HG03159 (cell line): Measurements from ENCODE around the gene AKAP12.
A peak's percentile ranks its signal among the peaks of the same experiment; 100 is the strongest.
"Not testable (repeated sequence)": the region's sequence is repeated elsewhere in the genome, so short reads cannot be mapped to it uniquely, and the experiment has no call there.

Experiments used
- ATAC-seq: cut with Tn5 transposase; IDR thresholded peaks from one replicate; pipeline ENCODE4 v1.9.1; 2021; ENCODE audit warnings: mild to moderate bottlenecking, moderate library complexity; ENCODE audit not compliant: unreplicated experiment

AKAP12 gene

DNA sequence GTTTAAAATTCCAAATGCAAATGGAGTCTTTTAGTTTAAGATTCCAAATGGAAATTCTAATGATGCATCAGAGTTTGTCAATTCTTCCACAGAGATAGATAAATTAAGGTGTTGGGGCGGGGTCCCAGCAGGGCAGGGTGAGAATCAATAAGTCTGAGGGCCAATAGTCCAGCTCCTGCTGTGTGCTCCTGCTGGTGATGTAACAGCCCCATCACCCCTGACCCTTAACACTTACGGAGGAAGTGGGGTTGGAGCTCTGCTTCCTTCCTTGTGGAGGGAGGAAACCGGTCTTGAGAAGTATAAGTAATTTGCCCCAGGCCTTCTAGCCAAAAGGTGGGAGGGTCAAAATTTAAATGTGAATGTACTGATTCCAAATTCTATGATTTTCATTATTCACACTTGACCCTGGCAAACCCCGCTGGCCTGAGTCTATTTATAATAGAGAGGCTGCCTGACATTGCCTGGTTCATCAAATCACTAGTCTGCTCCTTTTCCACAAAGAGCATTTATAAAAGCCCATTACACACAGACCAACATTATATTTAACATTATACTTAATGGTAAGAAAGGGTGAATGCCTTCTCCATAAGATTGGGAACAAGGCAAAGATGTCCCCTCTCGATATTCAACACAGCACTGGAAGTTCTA, 134.4 kb downstream of the AKAP12 start:
- no peak for ATAC-seq

GRCh38 chr6:151375833-151376232, 136.1 kb downstream of the AKAP12 start:
- ATAC-seq = no peak

GRCh38 chr6:151376440-151376839, 136.7 kb downstream of the AKAP12 start:
- no peak for ATAC-seq

DNA sequence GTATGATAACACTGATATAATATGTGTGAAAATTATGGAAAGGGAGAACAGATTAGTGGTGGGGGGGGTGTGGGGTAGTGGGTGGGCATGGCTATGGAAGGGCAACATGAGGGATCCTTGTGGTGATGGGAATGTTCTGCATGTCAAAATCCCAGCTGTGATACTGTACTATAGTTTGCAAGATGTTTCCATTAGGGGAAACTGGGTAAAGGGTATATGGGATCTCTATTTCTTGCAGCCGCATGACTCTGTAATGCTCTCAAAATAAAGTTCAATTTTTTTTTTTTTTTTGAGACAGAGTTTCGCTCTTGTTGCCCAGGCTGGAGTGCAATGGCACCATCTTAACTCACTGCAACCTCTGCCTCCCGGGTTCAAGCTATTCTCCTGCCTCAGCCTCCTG, 137.3 kb downstream of the AKAP12 start:
- ATAC-seq = no peak

- peak; percentile 66 for ATAC-seq
Measured at GRCh38 chr6:151379933-151380847, 140.4 kb downstream of the AKAP12 start.

DNA sequence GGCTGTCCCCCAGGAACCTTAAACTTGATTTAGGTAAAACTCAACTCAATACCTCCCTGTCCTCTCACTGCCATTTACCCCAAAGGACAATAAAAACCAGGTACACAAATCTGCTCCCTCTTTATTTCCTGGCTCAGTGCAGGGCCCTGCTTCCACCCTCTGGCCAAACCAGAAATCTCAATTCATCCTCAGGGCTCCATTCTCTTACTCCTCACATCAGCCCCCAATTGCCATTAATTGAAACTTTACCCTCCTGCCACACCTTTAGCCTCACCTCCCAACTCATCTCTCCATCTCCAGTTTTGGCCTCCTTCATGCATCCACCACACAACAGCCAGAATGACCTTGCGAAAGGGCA, 141.1 kb downstream of the AKAP12 start:
- ATAC-seq = peak; percentile 12

GRCh38 chr6:151381722-151382121, 142.0 kb downstream of the AKAP12 start:
- no peak for ATAC-seq

DNA sequence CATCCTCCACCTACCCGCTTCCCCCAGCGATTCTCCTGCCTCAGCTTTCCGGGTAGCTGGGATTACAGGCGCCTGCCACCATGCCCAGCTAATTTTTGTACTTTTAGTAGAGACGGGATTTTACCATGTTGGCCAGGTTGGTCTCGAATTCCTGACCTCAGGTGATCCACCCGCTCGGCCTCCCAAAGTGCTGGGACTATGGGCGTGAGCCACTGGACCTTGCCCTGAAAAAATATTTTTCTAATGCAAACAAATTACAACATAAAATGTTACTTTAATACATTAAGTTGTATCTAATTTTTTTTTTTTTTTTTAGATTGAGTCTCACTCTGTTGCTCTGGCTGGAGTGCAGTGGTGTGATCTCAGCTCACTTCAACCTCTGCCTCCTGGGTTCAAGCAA, 142.9 kb downstream of the AKAP12 start:
- ATAC-seq = not testable (repeated sequence)

GRCh38 chr6:151384151-151384550, 144.4 kb downstream of the AKAP12 start:
- no peak for ATAC-seq

- no peak for ATAC-seq
Measured at GRCh38 chr6:151385177-151385576, 145.4 kb downstream of the AKAP12 start.

GRCh38 chr6:151387175-151387970, 147.6 kb downstream of the AKAP12 start:
- ATAC-seq = no peak

DNA sequence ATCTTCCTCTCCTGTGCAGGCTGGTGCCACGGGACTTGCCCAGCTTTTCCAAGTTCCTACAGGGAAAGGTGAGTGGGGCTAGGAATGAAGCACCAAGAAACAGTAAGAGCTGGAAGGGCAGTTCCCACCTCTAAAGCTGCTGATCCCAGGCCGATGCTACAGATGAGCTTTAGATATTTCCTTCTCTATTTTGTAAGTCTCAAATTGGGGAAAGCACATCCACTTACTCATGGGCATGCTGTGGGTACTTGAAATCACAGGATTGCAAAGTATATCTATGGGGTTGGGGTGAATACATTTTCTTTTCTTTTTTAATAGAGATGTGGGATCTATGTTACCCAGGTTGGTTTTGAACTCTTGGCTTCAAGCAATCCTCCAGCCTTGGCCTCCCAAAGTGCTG, 148.5 kb downstream of the AKAP12 start:
- ATAC-seq = no peak

DNA sequence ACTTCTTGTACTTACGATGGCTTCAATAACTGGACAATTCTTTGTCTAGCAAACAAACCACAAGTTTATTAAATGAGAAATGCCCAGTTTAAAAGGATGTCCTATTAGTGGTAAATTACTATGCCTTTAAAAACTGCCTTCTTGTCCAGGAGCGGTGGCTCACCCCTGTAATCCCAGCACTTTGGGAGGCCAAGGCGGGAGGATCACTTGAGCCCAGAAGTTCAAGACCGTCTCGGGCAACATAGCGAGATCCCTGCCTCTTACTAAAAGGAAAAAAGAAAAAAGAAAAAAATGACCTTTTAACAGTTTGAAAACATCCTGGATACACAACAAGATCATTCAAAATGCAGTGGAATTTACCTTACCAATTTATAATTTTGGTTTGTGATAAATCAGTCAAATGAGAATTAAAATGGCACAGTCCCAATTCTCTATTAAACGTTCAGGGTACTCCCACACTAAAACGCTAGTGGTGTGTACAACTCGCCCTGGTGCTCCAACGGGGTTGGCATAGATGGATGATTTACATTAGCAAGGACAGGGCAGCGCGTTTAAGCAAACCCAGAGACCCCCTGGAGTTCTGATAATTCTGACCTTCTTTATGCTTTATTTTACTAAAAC, 149.3 kb downstream of the AKAP12 start:
- ATAC-seq = no peak

GRCh38 chr6:151389618-151390275, 150.0 kb downstream of the AKAP12 start:
- ATAC-seq = peak; percentile 59

DNA sequence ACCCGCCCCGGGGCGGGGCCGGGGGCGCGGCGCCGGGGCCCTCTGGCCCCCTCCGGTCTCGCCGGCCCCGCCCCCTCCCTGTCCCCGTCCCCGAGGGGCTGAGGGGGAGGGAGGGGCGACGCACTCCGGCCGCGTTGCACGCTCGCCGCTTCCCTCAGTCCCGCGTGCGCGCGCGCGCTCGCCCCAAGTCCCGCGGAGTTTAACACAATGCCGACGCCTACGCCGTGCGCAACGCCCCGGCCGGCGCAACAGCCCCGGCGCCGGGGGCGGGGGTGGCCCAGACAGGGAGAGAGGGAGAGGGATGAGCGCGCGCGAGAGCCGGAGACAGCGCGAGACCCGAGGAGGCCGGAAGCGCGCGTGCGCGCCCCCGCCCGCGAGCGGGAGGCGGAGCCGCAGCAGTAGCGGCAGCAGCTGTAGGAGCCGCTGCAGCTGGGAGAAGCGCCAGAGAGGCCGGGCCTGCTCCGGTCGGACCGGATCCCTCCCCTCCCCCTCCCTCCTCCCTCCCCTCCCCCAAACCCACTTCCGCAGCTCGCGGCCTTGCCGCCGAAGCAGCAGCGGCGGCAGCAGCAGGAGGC, 150.6 kb downstream of the AKAP12 start:
- peak; percentile 81 for ATAC-seq

- peak; percentile 7 for ATAC-seq
Measured at GRCh38 chr6:151390851-151391470, 151.2 kb downstream of the AKAP12 start.

DNA sequence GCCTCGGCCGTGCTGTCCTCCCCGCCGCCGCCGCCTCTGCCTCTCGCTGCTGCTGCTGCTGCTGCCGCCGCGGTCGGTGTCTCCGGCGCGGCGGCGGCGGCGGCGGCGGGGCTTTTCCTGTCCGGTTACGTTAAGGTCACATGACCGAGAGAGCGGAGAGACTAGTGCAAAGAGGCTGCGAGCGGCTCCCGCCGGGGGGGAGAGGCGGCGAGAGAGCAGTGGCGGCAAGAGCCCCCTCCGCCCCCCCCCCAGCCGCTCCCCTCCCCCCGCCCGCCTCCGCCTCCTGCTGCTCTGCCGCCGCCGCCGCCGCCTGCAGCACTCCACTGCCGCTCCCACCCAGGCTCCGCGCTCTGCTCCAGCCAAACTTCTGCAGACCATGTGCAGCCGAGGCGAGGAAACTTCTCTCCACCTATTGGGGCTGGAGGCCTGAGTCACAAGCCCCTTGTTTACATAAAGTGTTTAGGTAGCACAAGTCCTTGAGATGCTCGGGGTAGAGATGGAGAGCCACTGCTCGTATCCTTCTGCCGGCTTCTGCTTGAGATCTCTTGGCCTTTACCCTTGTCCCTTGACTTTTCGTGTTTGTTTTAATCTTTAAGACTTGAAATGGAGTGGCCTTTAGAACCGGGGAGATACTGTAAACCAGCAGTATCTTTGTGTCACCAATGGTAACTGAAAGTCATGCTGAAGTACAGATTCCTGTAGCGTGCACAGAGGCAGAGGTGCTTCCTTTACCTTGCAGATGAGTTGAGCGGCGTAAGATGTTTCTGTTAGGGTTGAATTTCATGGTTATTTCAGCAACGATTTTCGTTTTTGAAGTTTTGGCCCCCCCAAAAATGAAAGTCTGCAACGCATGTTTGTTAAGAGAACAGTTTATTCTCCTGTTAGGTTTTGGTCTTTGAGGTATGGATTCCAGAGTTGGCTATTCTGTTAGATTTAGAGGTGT, 152.0 kb downstream of the AKAP12 start, which contains the start of gene ZBTB2:
Gene ZBTB2 (minus strand): TSS at position 89 of the 943 bp plus-strand sequence. CDS start 17,922 bp downstream, outside the sequence.
- ATAC-seq = peak; percentile 21

GRCh38 chr6:151392427-151392826, 152.7 kb downstream of the AKAP12 start:
- no peak for ATAC-seq
